Gastrocnemius medialis (tissue), 4 donors: Measurements from ENCODE around the gene S100A10. TPM values are rescaled to one million over a fixed set of nuclear protein-coding genes. Genes with fewer than 3 reads are reported as not detected.
A peak's percentile ranks its signal among the peaks of the same experiment; 100 is the strongest.

ENCODE experiments used
- ATAC-seq, 2 donors: fragments of 150-250 bp; one replicate each; pipeline ENCODE4 v1.9.1; 2016
- DNase-seq, 2 donors: peaks; one replicate each; pipeline ENCODE4 v3.0.0-alpha.2; 2019
- H3K27ac ChIP-seq, 4 donors: fragments of 200-600 bp; sonication (generic); 1 replicate in 1 of 4; 2 replicates in 3 of 4; pipeline ENCODE4 v1.5.1; 2016 to 2018; ENCODE audit warnings: mild to moderate bottlenecking in 2 of 4, moderate library complexity in 1 of 4
- H3K27me3 ChIP-seq, 3 donors: fragments of 200-600 bp; sonication (generic) in 2 of 3; 1 replicate in 1 of 3; 2 replicates in 2 of 3; pipeline versions ENCODE4 v1.5.1 to v1.6.0; 2016 to 2019; ENCODE audit warnings: mild to moderate bottlenecking in 1 of 3, moderate library complexity in 1 of 3
- H3K36me3 ChIP-seq, 2 donors: fragments of 200-600 bp; sonication (generic) in 1 of 2; one replicate each; pipeline ENCODE4 v1.5.1; 2017 to 2018
- H3K4me1 ChIP-seq, 2 donors: fragments of 200-600 bp; sonication (generic) in 1 of 2; one replicate each; pipeline ENCODE4 v1.5.1; 2016 to 2017; ENCODE audit warnings: mild to moderate bottlenecking in 2 of 2
- H3K4me3 ChIP-seq, 4 donors: fragments of 200-600 bp; sonication (generic) in 3 of 4; 1 replicate in 1 of 4; 2 replicates in 3 of 4; pipeline ENCODE4 v1.5.1; 2016 to 2019; ENCODE audit warnings: mild to moderate bottlenecking in 2 of 4
- H3K9me3 ChIP-seq, 3 donors: fragments of 200-600 bp; sonication (generic) in 2 of 3; 1 replicate in 1 of 3; 2 replicates in 2 of 3; pipeline ENCODE4 v1.5.1; 2016 to 2019
- CTCF ChIP-seq, 5 experiments: fragments of 450-650 bp in 3 of 5; fragments of 200-600 bp in 2 of 5; sonication (generic) in 2 of 5; IDR thresholded peaks in 4 of 5; conservative IDR thresholded peaks in 1 of 5; 1 replicate in 4 of 5; 2 replicates in 1 of 5; pipeline ENCODE4 v1.5.1; 2016 to 2019; ENCODE audit warnings: antibody characterized with exemption in 5 of 5, mild to moderate bottlenecking in 3 of 5, moderate library complexity in 3 of 5
- POLR2A ChIP-seq, 2 donors: fragments of 450-650 bp; IDR thresholded peaks; one replicate each; pipeline ENCODE4 v1.6.1; 2017; ENCODE audit warnings: antibody characterized with exemption in 2 of 2, mild to moderate bottlenecking in 2 of 2, moderate library complexity in 2 of 2
- in situ Hi-C, 4 donors: fragments of 200-750 bp; cut with MboI; loops; one replicate each; pipeline versions ENCODE4 v1.15.0 to v1.8.0; 2017; ENCODE audit warnings: low sequenced_read_pairs in 4 of 4
- intact Hi-C: fragments of 100-400 bp; cut with DNase I; formaldehyde crosslinking; loops from one replicate; pipeline ENCODE4 v1.15.1; 2023; ENCODE audit warnings: low total_unique reads
- total RNA-seq, 4 donors: library from RNA; depleted of rRNA; stranded (reverse); fragments of >200 nt; gene quantifications; one replicate each; pipeline versions ENCODE4 v1.1.0 to v1.2.3, GENCODE V29; 2016

Gene S100A10
- total RNA-seq, 4 donors from 2014 or later, result 6.4 to 60.3 (median 28.0) TPM

GRCh38 chr1:152038871-152039270 is 45.2 kb upstream of the S100A10 start:
- TF ChIP-seq POLR2A (IDR thresholded peaks at IDR 0.05) (no peak), CTCF (IDR thresholded peaks at IDR 0.05 in 4 of 5, conservative IDR thresholded peaks at IDR 0.05 in 1 of 5) (no peak)
- Histone ChIP-seq H3K9me3 (no peaks in the 10 kb centered on the region), H3K4me1 (peaks cover 3 to 11% of the 10 kb centered on the region in 2 donors), H3K36me3 (no peaks in the 10 kb centered on the region), H3K4me3 (no peak overlapping the region), H3K27ac (no peak overlapping the region), H3K27me3 (peaks cover 2 to 16% (median 9%) of the 10 kb centered on the region in 3 donors)
- intact Hi-C loops, result loop anchor here (5.0 kb wide), 1 partner anchor 42 kb away; no protein-coding TSS in a partner anchor
- no peak for DNase-seq
- ATAC-seq, result no peak
- in situ Hi-C loops, result no loop called here

GRCh38 chr1:152036267-152037216 is 42.9 kb upstream of the S100A10 start, which contains the start of gene S100A11:
TSS of gene S100A11 (minus strand) at chr1:152037004. CDS start at chr1:152036915, 89 bp downstream.
- TF ChIP-seq CTCF (IDR thresholded peaks at IDR 0.05 in 4 of 5, conservative IDR thresholded peaks at IDR 0.05 in 1 of 5) (no peak), POLR2A (IDR thresholded peaks at IDR 0.05) (peak; percentile 73 to 84)
- Histone ChIP-seq H3K4me3 (peak within 1 kb of the TSS; percentile 60 to 69 (median 64)), H3K4me1 (peaks cover 3 to 17% of the 10 kb centered on the region in 2 donors), H3K27me3 (peaks cover 2 to 16% (median 9%) of the 10 kb centered on the region in 3 donors), H3K9me3 (no peaks in the 10 kb centered on the region), H3K36me3 (peaks cover 0 to 10% of the 10 kb centered on the region in 2 donors), H3K27ac (peak within 1 kb of the TSS; percentile 76 to 84 (median 80))
- peak; percentile 80 to 84 for ATAC-seq
- intact Hi-C loops (loop anchor here (5.0 kb wide), 1 partner anchor 39 kb away; no protein-coding TSS in a partner anchor), in situ Hi-C loops (no loop called here)
- DNase-seq, result peak; percentile 57 to 68

DNA sequence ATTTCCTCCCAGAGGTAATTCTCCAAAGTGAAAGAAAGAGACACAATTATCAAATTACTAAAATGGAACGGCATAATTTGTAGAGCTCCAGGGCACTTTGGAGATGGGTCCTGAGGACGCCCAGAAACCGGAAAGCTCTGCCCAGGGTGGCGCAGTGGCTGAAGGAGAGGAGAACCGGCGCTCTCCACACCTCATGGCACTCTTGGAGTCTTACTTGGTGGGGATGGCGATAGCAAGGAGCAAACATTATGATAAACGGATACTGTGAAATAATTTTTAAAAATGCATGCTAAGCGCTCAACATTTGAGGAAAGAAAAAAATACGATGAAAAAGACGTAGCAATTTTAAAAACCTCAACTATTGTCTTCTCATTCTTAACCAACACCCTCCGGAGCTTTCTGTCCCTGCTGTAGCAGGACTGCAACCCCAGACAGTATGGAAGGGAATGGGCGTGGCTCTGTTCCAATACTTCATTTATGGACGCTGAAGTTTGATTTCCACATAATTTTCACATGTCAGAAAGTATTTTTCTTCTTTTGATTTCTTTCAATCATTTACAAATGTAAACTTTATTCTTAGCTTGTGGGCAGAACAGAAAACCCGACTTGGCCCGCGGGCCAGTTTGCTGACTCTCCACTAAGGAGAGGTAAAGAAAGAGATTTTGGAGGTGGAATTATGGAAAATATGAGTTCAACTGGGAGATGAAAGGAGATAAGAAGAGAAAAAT is 42.0 kb upstream of the S100A10 start:
- Histone ChIP-seq H3K4me1 (peaks cover 3 to 17% of the 10 kb centered on the region in 2 donors), H3K36me3 (peaks cover 0 to 10% of the 10 kb centered on the region in 2 donors), H3K9me3 (no peaks in the 10 kb centered on the region), H3K27ac (peak overlapping the region; percentile 76 to 84 (median 80)), H3K27me3 (peaks cover 0 to 16% (median 9%) of the 10 kb centered on the region in 3 donors), H3K4me3 (peak overlapping the region; percentile 60 to 69 (median 64))
- TF ChIP-seq CTCF (IDR thresholded peaks at IDR 0.05 in 4 of 5, conservative IDR thresholded peaks at IDR 0.05 in 1 of 5) (no peak), POLR2A (IDR thresholded peaks at IDR 0.05) (no peak)
- ATAC-seq, result no peak
- intact Hi-C loops, result loop anchor here (5.0 kb wide), 1 partner anchor 38 kb away; no protein-coding TSS in a partner anchor
- DNase-seq, result no peak
- in situ Hi-C loops, result no loop called here

GRCh38 chr1:152034654-152035538 is 41.2 kb upstream of the S100A10 start:
- Histone ChIP-seq H3K27me3 (peaks cover 0 to 16% (median 9%) of the 10 kb centered on the region in 3 donors), H3K27ac (peak overlapping the region; percentile 76 to 84 (median 80)), H3K36me3 (peaks cover 0 to 10% of the 10 kb centered on the region in 2 donors), H3K4me3 (peak overlapping the region; percentile 60 to 69 (median 64)), H3K4me1 (peaks cover 3 to 17% of the 10 kb centered on the region in 2 donors), H3K9me3 (no peaks in the 10 kb centered on the region)
- ATAC-seq (peak in 1 of 2 donors; percentile 27), DNase-seq (no peak)
- intact Hi-C loops, result loop anchor here (5.0 kb wide), 1 partner anchor 38 kb away; no protein-coding TSS in a partner anchor
- in situ Hi-C loops, result no loop called here
- TF ChIP-seq POLR2A (IDR thresholded peaks at IDR 0.05), result no peak
- TF ChIP-seq CTCF (IDR thresholded peaks at IDR 0.05 in 4 of 5, conservative IDR thresholded peaks at IDR 0.05 in 1 of 5), result peak in 4 of 5 experiments; percentile 32 to 56 (median 44)
